ENCODE results near the gene SSNA1.

Gene SSNA1

DNA sequence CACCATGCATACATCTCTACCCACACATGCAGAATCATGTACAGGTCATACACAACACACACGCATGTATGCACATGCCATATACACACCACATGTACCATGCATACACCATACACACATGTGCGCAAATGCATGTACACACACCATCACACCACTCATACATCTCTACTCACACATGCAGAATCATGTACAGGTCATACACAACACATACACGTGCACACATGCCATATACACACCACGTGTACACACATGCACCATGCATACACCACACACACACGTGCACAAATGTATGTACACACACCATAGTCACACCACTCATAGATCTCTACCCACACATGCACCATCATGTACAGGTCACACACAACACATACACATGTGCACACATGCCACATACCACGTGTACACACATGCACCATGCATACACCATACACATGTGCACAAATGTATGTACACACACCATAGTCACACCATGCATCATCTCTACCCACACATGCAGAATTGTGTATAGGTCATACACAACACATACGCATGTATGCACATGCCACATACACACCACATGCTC lies 35.6 kb upstream of the SSNA1 start:
- no peak for DNase-seq (ENCODE audit: low read depth in 2 of 3, low spot score in 2 of 3)

DNA sequence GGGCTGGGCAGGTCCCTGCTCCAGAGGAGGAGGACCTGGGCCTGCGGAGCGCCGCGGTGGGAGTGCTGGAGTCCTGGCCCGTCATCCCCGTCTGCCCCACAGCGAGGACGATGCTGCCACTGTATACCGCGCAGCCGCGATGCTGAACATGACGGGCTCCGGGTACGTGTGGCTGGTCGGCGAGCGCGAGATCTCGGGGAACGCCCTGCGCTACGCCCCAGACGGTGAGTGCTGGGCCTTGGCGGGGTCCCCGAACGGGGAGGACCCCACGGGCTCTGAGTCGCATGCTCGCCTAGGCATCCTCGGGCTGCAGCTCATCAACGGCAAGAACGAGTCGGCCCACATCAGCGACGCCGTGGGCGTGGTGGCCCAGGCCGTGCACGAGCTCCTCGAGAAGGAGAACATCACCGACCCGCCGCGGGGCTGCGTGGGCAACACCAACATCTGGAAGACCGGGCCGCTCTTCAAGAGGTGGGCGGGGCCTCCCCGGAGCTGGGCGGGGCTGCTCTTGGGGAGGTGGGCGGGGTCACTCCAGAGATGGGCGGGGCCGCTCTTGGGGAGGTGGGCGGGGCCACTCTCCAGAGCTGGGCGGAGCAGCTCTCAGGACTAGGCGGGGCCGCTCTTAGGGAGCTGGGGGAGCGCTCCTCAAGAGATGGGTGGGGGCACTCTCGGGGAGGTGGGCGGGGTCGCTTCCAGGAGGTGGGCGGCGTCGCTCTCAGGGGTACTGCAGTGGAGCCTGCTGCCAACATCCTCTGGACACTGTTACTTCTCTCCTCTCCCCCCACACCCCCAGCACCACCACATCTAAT lies 31.7 kb upstream of the SSNA1 start:
- DNase-seq (ENCODE audit: low read depth in 2 of 3, low spot score in 2 of 3), result peak in 1 of 3 experiments; percentile 68

DNA sequence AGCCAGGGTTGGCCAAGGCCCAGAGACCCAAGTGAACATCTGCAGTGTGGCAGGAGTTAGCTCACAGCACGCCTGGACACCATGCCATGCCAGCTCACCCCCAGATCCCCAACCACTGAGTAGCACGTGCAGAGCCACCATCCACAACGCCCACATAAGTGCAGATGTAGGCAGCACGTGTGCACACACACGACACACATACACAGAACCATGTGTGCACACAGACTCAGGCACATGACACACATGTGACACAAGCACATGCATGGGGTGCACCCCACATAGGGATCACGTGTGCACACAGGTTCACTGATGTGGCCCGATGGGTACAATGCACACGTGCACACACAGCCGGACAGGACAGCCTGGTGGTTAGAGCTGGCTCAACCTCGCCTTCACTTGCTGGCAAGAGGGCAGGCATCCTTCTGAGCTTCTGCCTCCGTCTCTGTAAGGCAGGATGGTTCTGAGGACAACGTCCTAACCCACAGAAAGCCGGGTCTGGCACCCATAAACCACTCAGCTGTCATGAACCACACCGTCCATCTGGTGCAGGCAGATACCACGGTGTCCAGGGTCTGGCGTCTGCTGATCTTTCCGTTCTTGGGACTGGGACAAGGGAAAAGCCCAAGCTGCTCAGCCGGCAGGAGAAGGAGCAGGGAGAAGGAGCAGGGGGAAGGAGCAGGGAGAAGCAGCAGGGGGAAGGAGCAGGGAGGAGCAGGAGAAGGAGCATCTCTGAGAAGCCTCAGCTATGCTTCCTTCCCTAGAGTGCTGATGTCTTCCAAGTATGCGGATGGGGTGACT lies 30.7 kb upstream of the SSNA1 start:
- DNase-seq (ENCODE audit: low read depth in 2 of 3, low spot score in 2 of 3), result no peak

DNA sequence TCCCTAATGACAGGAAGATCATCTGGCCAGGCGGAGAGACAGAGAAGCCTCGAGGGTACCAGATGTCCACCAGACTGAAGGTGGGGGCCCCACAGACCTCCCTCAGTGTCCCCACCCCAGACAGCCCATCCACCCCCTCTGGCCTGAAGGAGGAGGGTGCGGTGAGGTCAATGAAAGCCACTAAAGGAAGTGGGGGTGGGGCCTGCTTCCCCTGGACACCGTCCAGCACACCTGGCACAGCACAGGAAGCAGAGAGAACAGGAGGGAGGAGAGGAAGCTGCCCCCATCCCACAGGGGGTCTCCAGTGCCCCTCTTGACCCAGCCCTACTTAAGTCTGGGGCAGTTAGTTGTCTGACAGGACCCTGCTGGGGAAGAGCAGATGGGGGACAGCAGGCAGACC lies 29.9 kb upstream of the SSNA1 start:
- DNase-seq (ENCODE audit: low read depth in 2 of 3, low spot score in 2 of 3), result no peak

DNA sequence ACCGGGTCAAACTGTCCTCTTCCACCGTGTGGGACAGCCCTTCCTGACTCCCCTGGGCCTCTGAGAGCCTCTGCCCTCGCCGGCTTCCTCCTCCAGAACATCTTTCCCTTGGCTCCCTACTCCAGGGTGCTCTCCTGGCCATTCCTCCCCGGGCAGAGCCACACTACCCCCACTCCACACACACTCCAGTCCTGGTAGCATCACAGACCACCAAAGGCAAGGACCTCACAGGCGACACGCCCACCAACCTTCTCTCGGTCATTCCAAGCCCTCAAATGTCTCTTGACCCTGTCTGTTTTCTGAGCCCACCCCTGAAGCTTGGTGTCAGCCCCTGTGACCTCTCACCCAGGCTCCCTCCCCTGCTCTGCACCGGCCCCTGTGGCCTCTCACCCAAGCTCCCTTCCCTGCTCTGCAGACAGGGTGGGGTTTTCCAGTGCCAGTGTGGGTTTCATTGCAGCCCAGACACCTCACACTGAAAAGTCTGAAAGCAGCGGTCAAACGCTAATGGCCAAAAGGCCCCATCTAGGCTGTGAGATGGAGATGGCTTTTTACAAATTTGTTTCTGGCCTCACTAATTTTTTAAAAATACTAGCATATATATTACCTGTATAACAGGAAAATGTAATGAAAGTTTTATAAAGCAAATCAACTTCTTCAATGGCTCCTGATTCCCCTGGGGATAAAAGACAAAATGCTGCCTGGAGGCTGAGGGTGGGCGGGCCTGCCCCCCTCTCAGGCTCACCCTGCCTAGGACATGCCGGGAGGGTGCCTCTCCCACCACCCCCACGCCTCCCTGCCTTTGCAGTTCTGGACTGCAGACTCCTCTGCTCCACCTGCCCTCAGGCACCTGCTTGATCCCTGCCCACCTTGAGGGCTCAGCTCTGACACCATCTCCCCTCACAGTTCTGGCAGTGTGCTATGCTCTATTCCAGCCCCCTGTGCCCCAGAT lies 29.1 kb upstream of the SSNA1 start:
- DNase-seq (ENCODE audit: low read depth in 2 of 3, low spot score in 2 of 3), result no peak

DNA sequence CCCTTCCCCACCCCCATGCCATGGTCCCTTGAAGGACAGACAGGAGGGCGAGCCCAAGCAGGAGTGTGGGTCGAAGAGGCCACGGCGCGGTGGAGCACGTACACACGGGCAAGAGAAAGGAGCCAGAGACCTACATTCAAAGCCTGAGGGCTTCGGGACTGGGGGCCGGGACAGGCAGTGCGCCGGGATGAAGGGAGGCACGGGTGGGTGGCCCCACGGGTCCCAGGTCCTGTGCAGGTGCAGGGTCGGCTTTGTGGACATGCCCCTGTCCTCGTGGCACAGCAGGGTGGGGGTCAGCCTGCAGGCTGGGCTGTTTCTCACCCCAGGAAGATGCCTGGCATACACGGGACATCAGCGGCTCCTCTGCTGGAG lies 28.4 kb upstream of the SSNA1 start:
- no peak for DNase-seq (ENCODE audit: low read depth in 2 of 3, low spot score in 2 of 3)

DNA sequence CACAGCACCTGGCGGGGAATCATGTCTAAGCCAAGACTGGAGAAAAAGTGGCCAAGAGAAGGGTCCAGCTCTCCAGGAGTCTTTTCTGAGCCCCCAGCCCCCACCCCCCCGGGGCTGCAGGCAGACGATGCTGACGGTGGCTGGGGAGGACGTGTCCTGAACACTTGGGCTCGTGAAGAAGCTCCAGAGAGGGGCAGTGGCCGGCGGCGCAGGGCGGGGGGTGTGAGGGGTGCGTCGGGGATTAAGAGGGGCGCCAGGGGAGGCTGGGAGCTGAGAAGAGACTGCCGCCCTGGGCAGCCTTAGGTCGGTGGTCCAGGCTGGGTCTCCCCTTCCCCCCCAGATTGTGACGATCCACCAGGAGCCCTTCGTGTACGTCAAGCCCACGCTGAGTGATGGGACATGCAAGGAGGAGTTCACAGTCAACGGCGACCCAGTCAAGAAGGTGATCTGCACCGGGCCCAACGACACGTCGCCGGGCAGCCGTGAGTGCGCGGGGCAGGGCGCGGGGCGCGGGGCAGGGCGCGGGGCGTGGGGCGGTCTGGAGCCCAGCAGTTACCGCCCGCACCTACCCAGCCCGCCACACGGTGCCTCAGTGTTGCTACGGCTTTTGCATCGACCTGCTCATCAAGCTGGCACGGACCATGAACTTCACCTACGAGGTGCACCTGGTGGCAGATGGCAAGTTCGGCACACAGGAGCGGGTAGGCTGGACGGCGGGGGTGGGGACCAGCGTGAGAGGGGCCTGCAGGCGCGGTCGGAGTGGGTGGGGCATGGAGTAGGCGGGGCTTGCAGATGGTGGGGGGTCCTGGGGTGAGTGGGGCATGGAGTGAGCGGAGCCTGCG lies 27.5 kb upstream of the SSNA1 start:
- DNase-seq (ENCODE audit: low read depth in 2 of 3, low spot score in 2 of 3), result no peak

DNA sequence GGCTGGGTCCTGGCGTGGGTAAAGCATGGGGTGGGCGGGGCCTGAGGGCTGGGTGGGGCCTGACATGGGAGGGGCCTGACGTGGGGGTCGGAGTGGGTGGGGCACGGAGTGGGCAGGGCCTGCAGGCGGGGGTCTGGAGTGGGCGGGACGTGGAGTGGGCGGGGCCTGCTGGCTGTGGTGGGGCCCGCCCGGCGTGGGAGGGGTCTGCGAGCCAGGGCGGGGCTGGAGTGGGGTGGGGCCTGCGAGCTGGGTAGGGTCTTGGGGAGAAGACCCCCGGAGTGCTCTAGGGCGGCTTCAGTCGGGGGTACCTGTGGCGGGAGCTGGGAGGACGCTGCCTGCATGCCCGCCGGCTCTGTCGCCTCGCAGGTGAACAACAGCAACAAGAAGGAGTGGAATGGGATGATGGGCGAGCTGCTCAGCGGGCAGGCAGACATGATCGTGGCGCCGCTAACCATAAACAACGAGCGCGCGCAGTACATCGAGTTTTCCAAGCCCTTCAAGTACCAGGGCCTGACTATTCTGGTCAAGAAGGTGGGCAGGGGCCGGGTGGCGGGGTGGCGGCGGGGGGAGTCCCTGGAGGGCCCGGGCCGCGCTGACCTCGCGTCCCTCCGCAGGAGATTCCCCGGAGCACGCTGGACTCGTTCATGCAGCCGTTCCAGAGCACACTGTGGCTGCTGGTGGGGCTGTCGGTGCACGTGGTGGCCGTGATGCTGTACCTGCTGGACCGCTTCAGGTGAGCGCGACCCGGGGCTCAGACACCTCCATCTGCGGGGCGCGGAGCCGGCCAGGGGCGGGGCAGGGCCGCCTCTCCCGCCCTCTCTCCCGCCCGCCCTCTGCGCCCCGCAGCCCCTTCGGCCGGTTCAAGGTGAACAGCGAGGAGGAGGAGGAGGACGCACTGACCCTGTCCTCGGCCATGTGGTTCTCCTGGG lies 26.7 kb upstream of the SSNA1 start:
- no peak for DNase-seq (ENCODE audit: low read depth in 2 of 3, low spot score in 2 of 3)

DNA sequence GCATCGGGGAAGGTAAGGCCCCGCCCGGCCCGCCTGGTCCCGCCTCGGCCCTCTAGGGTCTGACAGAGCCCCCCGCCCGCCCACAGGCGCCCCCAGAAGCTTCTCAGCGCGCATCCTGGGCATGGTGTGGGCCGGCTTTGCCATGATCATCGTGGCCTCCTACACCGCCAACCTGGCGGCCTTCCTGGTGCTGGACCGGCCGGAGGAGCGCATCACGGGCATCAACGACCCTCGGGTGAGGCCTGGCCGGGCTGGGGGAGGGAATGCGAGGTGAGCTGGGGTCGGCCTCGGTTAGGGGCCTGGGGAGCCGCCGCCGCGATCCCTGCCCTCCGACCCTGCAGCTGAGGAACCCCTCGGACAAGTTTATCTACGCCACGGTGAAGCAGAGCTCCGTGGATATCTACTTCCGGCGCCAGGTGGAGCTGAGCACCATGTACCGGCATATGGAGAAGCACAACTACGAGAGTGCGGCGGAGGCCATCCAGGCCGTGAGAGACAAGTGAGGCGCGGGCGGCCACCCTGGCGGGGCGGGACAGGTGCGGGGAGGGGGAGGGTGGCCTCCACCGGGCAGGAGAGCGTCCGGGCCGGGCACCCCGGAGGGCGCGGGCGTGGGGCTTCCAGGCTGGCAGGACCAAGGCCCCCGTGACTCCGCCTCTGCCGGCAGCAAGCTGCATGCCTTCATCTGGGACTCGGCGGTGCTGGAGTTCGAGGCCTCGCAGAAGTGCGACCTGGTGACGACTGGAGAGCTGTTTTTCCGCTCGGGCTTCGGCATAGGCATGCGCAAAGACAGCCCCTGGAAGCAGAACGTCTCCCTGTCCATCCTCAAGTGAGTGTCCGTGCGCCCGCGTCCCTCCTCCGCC lies 25.7 kb upstream of the SSNA1 start:
- no peak for DNase-seq (ENCODE audit: low read depth in 2 of 3, low spot score in 2 of 3)

DNA sequence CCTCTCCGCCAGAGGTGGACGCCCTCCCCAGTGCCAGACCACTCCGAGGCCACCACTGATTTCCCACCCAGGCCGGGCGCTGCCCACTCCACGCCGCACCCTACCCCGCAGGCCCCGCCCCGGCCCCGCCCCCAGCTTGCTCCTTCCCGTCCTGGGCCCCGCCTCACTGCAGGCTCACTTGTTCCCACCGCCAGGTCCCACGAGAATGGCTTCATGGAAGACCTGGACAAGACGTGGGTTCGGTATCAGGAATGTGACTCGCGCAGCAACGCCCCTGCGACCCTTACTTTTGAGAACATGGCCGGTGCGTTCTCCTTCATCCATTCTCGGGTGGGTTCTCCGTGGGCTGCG lies 25.1 kb upstream of the SSNA1 start:
- no peak for DNase-seq (ENCODE audit: low read depth in 2 of 3, low spot score in 2 of 3)

DNA sequence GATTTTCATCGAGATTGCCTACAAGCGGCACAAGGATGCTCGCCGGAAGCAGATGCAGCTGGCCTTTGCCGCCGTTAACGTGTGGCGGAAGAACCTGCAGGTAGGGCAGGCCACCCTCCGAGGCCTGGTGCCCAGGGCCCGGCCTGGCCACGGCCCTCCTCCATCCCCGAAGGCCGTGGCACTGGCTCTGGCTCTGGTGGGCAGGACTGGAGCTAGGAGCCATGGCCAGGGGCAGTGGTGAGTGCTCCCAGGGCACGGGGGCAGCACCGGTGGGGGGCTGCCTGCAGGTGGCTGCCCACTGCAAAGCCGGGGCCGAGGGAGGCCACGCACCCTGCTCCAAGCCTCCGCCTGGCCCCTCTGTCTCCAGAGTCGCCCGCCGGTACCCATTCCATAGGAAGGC lies 24.7 kb upstream of the SSNA1 start:
- DNase-seq (ENCODE audit: low read depth in 2 of 3, low spot score in 2 of 3), result no peak

DNA sequence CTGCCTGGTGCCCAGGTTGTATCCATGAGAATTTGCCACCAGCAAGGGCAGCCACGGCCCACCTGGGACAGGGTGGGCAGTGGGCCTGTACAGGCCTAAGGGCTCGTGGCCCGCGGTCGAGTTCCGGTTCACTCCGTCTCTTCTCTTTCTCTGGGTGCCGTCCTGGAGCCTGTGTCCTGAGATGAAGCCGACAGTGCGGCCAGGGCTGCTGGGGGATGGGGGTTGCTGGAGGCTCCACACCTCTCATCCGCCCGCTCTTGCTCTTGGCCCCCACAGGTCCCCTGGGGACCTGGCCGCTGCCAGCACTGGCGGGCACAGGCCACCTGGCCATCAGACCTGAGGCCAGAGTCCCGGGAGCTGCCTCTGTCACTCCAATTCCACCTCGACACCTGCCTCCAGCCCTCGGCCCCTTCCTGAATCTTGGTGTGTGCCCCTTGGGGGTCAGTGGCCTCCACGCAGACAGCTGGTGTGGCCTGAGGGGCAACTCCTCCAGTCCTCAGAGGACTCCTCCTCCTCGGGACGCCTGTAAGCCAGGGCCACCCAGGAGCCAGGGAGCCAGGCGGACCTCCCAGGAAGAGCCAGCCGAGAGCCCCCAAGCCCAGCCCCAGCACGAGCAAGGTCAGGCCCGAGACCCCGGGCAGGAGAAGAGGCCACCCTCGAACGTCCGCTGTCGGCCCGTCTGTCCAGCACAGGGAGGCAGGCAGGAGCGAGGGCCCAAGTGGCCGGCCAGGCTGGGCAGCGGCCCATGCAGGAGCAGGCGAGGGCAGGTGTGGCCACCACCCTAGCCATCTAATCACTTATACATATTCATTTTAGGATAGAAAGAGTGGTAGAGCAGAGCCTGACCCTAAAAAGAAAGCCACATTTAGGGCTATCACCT lies 23.9 kb upstream of the SSNA1 start:
- no peak for DNase-seq (ENCODE audit: low read depth in 2 of 3, low spot score in 2 of 3)

DNA sequence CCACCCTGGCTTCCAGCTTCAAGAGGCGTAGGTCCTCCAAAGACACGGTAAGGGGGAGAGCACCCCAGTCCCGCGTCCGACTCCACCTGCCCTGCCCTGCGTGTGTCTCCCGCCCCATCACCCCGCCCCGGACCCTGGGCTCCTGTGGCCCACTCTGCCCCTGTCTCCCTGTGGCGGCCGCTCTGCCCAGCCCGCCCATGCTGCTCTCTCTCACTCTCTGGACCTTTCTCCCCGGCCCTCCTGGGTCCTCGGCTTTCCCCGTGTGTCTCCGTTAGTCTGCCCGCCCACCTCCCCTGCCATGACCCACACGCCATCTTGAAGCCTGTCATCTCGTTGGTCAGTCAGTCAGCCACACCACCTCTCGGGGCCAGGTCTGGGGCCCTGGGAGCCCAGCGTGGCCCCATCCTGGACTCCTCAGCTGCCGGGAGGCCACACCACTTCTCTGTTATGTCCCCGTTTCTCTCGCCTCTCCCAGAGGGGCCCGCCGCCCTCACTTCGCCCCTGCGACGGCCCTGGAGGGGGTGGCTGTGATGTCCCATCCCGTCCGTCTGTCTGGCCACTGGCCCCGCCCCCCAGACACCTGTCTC lies 23.1 kb upstream of the SSNA1 start:
- no peak for DNase-seq (ENCODE audit: low read depth in 2 of 3, low spot score in 2 of 3)

DNA sequence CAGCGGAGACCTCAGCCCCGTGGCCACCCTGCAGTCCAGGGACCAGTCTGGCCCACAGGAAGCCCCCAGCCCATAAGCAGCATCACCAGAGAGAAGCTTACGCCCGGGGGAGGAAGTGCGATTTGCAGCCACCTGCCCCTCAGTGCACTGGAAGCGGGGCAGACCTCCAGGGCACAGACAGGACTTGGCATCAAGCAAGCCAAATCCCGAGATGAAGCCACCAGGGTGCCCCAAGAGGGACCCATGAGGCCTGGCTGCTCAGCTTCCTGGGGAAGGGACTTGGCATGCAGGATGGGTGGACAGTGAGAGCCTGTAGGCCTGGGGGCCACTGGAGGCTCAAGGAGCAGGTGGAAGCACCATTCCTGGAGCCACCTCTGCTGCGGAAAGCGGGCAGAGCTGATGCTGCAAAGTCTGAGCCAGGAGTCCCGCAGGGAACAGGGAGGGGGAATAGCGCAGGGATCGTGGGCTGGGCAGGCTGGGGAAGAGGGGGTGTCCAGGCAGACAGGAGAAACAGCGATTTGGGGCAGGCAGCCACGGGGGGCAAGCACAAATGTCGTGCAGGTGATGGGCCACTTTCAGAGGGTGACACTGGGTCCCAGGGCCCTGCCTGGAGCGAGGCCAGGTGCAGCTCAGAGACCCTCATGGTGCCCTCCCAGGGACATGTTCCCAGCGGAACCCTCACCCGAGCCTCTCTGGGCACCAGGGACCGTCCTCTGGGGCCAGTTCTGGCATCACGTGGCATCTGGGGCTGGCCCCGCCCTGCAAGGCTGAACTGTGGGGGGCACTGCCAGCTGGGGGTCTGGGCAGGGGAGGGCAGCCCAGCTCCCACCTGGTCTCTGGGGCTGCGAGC lies 21.9 kb upstream of the SSNA1 start:
- no peak for DNase-seq (ENCODE audit: low read depth in 2 of 3, low spot score in 2 of 3)

DNA sequence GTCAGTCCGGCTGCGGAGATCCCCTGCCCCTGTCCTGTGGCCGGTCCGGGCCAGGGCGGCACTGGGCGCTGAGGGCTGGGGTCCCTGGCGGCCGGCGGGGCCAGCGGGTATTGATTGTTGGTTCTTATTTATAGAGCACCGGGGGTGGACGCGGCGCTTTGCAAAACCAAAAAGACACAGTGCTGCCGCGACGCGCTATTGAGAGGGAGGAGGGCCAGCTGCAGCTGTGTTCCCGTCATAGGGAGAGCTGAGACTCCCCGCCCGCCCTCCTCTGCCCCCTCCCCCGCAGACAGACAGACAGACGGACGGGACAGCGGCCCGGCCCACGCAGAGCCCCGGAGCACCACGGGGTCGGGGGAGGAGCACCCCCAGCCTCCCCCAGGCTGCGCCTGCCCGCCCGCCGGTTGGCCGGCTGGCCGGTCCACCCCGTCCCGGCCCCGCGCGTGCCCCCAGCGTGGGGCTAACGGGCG lies 21.2 kb upstream of the SSNA1 start:
- DNase-seq (ENCODE audit: low read depth in 2 of 3, low spot score in 2 of 3), result no peak
